ENCODE data around the gene ANKMY1.

Gene ANKMY1, protein sequence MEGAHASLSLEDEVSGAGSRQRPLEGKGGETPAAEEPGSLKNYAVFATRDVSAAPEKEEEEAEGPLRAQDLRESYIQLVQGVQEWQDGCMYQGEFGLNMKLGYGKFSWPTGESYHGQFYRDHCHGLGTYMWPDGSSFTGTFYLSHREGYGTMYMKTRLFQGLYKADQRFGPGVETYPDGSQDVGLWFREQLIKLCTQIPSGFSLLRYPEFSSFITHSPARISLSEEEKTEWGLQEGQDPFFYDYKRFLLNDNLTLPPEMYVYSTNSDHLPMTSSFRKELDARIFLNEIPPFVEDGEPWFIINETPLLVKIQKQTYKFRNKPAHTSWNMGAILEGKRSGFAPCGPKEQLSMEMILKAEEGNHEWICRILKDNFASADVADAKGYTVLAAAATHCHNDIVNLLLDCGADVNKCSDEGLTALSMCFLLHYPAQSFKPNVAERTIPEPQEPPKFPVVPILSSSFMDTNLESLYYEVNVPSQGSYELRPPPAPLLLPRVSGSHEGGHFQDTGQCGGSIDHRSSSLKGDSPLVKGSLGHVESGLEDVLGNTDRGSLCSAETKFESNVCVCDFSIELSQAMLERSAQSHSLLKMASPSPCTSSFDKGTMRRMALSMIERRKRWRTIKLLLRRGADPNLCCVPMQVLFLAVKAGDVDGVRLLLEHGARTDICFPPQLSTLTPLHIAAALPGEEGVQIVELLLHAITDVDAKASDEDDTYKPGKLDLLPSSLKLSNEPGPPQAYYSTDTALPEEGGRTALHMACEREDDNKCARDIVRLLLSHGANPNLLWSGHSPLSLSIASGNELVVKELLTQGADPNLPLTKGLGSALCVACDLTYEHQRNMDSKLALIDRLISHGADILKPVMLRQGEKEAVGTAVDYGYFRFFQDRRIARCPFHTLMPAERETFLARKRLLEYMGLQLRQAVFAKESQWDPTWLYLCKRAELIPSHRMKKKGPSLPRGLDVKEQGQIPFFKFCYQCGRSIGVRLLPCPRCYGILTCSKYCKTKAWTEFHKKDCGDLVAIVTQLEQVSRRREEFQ

DNA sequence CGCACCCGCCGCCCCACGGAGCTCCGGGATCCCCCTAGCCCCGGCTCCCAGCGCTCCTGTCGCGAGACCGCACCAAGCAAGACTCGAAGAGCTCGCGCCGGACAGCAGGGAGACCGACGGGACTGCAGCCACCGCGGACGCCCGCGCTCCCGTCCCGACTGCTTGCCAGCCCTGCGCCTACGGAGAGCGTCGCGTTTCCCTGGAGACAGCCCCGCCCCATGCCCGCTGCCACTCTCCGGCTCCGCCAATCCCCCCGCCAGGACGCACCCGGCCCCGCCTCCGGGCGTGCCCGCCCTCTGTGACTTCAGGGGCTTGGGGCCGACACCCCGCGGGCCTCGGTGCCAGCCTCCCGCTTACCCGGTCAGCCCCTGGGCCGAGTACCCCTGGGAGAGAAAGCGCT lies at the start of gene ANKMY1:
TSS of gene ANKMY1 (minus strand) at position 181 of the 400 bp plus-strand sequence. CDS start 653 bp downstream, outside the sequence.
- DNase-seq (ENCODE audit: low read depth): no peak

DNA sequence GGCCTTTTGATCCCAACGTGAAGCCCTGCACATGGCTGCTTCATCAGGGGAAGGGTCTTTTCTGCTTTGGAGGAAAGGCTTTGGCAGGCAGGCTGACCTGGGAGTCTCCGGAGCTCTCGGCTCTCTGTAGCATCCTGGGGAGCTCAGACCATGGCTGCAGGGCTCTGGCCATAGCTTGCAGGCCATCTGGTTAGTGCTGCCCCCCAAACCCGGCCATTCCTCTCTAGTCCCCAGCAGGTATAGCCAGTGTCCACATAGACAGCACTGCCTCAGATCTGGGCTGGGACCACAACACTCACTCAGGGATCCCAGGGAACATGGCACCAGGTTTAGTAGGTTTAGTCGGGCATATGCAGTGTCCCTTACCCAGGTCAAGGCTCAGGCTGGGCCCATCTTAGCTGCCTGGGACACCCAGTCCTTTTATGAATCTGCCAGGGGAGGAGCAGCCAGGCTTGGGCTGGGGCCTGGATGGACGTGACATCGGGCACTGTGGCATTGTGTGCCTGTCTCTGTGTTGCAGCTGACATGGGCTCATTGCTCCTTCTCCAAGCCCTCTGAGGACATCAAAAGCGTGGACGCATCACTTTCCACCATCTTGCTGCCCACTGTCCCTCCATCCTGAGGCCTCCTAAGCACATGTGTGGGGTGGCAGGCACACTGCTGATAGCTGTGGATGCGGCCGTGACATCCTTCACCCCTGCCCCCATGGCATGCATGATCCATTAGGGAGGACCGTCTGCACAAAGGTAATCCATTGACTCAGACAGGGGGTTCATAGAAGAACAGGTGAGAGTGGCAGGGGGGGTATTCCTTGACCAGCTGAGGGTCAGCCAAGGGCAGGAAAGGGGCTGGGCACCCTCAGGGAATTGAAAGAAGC lies 48.3 kb upstream of the ANKMY1 start:
- DNase-seq (ENCODE audit: low read depth): no peak

DNA sequence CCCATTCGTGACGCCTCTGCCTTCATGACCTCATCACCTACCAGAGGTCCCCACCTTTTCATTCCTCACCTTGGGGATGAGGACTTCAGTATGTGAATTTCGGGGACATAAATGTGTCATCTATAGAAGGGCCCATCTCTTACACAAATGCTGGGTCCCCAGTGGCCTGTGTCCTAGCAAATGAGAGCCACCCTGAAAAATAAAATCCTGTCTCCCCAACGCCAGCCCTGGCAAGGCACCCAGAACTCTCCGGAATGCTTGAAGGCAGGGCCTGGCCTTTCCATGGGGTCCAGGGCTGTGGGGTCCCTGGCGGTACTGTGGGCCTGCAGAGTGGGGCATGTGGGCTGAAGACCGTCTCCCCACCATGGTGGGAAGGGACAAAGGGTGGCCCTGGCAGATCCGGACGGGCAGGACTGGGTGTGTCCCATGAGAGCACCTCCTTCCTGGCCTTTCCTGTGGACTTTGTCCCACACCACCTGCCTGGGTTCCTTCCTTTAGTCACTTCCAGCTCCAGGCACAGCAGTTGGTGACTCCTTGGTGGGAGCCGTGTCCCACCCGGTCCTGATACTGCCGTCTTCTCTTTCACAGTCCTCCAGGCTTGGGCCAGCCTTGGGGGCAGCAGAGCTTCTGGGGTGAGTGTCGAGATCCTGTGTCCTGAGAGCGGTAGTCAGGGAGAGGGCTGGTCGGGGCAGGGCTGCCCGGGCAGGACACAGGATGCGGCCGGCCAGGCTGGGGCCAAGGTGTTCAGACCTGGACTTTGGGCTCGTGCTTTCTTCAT lies 47.3 kb upstream of the ANKMY1 start:
- no peak for DNase-seq (ENCODE audit: low read depth)

DNA sequence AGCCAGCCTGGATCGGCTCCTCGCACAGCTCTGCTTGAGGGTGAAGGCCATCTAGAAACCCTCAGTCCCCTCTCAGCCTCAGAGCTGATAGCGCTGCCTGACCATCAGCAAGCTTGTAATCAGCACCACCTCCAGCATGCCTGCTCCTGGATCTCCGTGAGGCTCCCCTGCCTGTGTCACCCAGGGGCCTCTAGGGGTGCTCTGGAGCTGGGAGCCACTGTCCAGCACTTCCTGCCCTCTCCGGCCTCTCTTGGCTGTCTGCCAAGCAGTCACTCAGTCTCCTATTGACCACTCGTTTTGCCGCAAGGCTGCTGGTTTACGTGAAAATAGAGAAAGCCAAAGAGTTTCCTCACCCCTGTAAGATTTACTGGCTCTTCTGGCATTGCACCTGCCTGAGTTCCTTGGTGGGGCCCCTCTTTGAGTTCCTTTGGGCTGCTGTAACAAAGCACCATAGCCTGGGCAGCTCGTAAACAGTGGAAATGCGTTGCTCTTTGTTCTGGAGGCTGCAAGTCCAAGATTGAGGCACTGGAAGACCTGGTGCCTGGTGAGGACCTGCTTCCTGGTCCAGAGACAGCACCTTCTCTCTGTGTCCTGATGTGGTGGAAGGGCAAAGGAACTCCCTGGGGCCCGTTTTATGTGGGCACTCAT lies 46.6 kb upstream of the ANKMY1 start:
- no peak for DNase-seq (ENCODE audit: low read depth)

DNA sequence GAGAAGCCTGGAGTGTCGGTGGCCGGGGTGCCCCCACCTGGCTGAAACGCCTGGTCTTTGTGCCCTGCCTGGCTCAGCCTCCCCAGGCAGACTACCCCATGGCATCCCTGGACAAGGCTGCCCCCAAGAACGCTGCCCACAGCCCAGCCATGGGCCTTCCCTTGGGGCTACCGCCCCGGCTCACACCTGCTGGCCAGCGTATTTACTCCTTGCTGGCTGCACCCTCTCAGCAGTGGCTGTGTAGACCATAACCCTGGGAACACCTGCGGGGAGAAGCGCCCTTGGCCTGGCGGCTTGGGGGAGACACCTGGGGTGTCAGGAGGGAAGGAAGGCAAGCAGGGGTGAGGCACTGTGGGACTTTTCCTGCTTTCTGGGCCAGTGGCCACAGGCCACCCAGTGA lies 46.1 kb upstream of the ANKMY1 start:
- no peak for DNase-seq (ENCODE audit: low read depth)

DNA sequence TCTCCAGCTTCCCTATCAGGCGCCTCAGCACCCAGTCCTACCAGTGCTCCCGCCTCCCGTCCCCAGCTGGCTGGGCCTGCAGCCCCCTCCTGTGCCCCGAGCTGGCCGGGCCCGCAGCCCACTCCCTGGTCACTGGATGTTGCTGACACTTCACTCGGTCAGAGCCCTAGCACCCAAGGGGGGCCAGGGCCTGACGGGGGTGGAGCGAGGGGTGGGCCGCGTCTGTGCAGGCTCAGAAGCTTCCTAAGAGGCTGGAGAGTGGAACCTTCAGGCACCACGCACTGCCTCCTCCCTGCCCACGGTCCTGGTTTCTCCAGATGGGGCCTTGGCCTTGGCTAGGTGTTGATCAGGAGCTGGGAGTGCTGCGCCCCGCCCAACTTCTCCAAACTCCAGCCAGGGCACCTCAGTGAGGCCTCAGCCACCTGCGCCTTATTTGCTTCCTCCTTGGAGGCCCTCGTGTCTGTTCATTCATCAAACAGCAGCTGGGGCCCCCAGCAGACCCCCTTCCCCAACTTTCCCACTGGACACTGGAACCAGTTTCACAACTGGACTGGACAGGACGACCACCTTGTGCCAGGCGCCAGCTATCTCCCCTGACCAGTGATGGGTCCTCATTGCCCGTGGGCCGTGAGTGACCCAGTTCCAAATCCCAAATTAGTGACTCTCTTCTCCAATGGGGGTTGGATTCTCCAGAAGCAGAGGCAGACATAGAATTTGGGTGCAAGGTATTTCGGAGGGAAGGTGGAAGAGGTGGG lies 45.5 kb upstream of the ANKMY1 start:
- no peak for DNase-seq (ENCODE audit: low read depth)

DNA sequence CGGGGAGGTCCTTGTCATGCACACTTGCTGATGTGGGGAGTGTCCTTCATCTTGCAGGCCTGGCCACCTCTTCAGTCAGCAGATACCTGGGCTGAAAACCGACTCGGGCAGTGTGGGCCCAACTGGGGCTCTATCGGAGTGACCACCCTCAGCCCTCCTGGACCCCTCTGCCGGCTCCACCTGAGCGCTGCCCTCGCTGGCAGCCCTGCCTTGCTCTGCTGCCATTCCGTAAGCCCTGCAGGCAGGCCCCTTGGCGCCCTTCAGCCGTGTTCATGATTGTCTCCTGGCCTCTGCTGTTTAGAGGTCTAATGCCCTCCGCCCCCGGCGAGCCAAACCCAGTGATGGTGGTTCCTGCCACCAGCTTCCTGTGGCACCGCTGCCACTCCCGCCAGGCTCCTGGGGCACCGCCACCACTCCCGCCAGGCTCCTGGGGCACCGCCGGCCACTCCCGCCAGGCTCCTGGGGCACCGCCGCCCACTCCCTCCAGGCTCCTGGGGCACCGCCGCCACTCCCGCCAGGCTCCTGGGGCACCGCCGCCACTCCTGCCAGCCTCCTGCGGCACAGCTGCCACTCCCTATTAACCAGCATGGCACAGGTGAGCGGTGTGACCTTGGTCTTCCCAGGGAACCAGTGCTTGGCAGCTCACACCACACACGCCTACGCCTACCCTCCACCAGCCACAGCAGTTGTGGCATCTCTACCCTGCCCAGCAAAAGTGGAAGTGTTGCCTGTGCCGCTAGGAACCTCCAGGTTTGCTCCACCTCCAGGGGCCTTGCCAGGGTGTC lies 44.7 kb upstream of the ANKMY1 start:
- no peak for DNase-seq (ENCODE audit: low read depth)

DNA sequence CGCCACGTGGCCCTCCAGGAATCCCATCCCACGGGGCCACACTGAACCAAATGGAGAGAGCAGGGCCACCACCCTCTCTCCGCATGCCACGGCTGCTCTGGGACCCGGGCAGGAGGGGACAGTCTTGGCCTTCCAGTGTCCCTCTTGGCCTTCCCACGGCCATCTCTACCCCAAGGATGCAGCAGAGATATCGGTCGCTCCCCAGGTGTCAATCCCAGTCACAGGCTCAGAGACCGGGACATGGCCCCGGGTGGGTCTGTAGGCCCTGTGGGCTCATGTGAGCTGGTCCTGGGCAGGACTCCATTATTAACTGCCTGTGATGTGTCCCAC lies 44.0 kb upstream of the ANKMY1 start:
- no peak for DNase-seq (ENCODE audit: low read depth)

DNA sequence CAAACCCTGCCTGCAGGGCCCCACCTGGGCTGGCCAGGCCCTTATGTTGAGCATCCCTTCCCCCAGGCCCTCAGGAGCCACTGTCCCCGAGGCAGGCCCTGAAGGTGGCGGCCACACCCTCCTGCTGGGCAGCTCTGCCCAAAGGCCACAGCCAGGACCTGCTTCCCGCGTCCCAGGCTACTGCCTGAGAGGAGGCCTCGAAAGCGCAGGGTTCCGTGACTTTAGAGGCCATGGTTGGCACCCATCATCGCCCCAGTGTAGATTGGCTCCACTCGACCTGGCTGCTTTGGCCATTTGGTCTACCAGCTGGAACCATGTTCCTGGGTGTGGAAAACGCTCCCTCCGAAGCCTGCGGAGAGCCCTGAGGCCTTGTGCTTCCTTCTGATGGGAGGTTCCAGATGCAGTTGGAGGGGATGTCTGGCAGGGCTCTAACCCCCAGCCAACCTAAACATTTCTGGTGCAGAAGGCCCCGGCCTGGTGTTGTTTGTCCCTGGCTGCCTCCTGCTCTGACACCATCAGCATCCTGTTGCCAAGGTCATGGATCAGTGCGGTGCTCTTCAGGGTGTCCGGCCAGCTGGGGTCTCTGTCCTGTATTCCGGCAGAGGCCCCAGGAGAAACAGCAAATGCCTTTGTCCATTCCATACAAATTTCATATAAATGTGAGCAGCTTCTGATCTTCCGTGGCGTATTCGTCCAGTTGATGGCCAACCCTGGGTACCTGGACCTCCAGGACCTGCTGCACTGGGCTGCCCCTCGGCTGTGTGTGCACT lies 43.5 kb upstream of the ANKMY1 start:
- no peak for DNase-seq (ENCODE audit: low read depth)

DNA sequence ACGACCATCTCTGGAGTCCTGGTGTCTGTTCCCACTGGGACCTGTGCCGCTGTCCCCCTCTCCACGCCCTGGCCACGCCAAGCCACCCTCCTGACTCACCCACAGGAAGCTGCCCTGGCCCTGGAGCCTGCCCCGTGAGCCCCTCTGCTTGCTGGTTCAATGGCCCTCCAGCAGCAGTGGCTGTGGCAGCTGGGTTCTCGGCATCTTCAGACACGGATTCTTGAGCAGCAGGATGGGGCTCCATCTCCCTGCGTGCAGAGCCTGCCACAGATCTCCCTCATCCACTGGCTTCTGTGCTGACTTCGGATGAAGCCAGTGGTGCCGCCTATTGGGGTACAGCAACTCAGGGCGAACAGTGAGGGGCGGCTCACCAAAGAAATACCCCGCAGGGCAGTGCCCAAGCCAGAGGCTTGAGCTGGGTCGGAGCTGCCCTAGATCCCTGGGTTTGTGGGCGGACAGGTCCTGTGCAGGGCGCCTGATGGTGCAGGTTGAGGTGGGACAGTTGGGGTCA lies 42.7 kb upstream of the ANKMY1 start:
- DNase-seq (ENCODE audit: low read depth): no peak

DNA sequence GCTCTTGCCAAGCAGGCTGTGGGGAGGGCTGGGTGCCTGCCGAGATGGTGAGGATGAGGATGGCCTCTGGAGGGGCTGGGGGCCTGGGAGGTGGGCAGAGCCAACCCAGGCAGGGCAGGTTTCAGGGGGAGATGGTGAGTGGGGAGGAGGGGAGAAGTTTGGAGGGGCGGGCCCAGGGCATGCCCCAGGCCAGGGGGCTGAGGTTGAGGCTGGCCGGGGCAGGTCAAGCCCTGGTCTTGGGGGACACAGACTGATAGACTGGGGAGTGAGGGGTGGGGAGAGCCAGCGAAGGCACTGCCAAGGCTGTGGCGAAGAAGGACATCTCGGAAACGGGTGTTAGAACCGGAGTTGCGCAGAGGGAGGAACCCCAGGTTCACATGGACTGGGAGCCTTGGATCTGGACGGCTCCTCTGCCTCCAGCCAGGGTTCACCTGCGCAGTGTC lies 41.4 kb upstream of the ANKMY1 start:
- no peak for DNase-seq (ENCODE audit: low read depth)

DNA sequence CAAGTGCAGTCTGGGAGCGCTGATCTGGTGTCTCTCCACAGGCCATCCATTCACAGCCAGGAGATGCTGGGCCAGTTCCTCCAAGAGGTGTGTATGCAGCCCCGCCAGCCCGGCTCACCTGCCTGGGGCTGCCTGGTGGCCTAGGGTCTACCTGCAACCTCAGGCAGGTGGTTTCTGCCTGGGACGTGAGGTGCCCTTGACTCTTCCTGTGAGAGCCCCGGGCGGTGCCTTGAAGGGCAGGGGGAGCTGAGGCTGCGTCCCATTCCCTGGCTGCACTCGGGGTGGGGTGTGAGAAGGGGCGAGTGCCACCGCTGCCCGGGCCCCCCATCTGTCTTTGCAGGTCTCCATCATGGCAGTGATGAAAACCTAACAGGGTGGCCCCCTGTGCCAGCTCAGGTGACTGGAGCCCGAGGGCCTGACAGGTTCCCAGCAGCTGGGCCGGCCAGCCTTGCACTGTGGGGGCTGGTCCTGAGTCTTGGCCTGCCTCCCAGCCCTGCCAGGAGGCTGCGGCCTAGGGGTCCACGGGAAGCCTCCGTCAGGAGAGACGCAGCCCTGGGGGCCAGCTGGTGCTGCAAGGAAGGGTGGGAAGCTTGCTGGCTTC lies 40.6 kb upstream of the ANKMY1 start:
- no peak for DNase-seq (ENCODE audit: low read depth)

DNA sequence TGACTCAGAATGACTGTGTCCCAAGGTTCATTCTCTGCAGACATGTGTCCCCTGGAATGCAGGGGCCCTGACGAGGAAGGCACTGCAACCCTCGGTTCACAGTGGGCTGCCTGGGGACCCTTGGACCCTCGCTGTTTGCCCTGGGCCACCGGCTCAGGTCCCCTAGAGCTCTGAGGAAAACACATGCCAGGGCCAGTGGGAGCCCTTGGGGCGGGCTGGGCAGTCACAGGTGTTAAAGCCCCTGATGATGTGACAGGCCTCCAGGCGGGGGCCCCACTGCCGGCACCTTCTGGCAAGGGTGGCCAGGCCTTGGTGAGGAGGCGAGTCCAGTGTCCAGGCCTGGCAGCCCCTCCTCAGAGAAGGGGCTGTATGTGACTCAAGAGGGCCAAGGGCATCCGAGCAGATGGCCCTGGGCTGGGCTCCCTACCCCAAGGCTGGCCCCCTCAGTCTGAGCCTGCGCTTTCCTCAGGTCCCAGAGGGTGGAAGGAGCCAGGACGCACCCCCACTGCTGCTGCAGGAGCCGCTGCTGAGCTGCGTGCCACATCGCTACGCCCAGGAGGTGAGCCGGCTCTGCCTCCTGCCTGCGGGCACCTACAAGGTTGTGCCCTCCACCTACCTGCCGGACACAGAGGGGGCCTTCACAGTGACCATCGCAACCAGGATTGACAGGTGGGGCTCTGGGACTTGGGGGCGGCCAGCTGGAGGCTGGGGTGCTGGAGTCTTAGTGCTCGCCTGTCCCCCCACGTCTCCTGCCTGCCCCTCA lies 39.8 kb upstream of the ANKMY1 start:
- DNase-seq (ENCODE audit: low read depth): no peak

DNA sequence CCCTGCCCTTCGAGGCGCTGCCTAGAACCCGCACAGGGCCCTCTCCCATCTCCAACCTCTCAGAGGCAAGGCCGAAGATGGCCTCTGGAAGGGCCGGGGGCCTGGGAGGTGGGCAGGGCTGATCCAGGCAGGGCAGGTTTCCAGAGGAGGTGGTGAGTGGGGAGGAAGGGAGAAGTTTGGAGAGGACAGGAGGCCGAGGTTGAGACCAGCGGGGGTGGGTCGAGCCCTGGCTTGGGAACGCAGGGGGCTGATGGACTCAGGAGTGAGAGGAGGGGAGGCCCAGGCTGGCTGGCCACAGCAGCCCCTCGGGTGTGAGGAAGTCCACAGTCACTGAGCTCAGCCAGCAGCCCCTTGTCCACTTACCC lies 39.2 kb upstream of the ANKMY1 start:
- no peak for DNase-seq (ENCODE audit: low read depth)

DNA sequence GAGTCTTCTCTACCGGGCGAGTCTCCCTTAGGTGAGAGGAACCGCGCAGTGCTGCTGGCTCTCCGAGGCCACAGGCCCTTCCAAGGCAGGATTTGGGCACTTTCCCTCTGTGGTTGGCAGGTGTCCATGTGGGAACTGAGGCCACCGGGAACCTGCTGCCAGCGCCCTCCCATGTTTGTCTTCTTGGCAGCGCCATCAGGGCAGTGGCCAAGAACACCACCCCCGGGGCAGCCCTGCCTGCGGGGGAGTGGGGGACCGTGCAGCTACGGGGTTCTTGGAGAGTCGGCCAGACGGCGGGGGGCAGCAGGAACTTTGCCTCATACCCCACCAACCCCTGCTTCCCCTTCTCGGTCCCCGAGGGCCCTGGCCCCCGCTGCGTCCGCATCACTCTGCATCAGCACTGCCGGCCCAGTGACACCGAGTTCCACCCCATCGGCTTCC lies 38.7 kb upstream of the ANKMY1 start:
- DNase-seq (ENCODE audit: low read depth): no peak

DNA sequence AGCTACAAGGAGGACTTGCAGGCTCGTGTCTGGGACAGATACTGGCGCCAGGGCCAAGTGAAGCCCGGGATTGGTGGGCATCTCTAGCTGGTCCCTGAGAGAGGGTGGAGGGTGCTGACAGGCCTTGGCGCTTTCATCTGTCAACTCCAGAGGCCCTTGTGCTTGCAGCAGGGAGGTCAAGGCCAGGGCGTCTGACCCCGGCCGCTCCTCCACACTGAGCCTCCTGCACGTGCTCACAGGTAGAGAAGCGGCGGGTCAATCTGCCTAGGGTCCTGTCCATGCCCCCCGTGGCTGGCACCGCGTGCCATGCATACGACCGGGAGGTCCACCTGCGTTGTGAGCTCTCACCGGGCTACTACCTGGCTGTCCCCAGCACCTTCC lies 38.3 kb upstream of the ANKMY1 start:
- no peak for DNase-seq (ENCODE audit: low read depth)
